CD4-positive, alpha-beta T cell treated with Interleukin-4 for 4 hours (primary cell): ENCODE data around the gene RRAS.
A peak's percentile ranks its signal among the peaks of the same experiment; 100 is the strongest.

Source experiments
- DNase-seq: peaks from one replicate; pipeline ENCODE4 v3.0.0-alpha.2; 2020

Gene RRAS

GRCh38 chr19:49676784-49677230 lies 36.9 kb upstream of the RRAS start:
- peak; percentile 100 for DNase-seq

GRCh38 chr19:49676136-49676783 lies 36.3 kb upstream of the RRAS start:
- no peak for DNase-seq

- peak; percentile 67 for DNase-seq
Measured at GRCh38 chr19:49672131-49672919, 32.4 kb upstream of the RRAS start.

- DNase-seq, result no peak
Measured at GRCh38 chr19:49669516-49669915, 29.6 kb upstream of the RRAS start.

GRCh38 chr19:49667473-49667872 lies 27.5 kb upstream of the RRAS start:
- no peak for DNase-seq

- DNase-seq, result no peak
Measured at GRCh38 chr19:49666120-49666444, 26.1 kb upstream of the RRAS start.

- DNase-seq, result peak; percentile 98
Measured at GRCh38 chr19:49665351-49666119, 25.6 kb upstream of the RRAS start, which contains the start of the genes BCL2L12 and IRF3. BCL2L12 (plus strand) TSS chr19:49665933; CDS start chr19:49666693, 760 bp downstream. IRF3 (minus strand) TSS chr19:49665857; CDS start chr19:49664838, 1,019 bp downstream.

- DNase-seq, result no peak
Measured at GRCh38 chr19:49665036-49665350, 25.1 kb upstream of the RRAS start.

- peak; percentile 84 for DNase-seq
Measured at GRCh38 chr19:49664171-49665035, 24.5 kb upstream of the RRAS start.

GRCh38 chr19:49663224-49663623 lies 23.3 kb upstream of the RRAS start:
- no peak for DNase-seq

- DNase-seq, result no peak
Measured at GRCh38 chr19:49662011-49662410, 22.1 kb upstream of the RRAS start.

- DNase-seq, result no peak
Measured at GRCh38 chr19:49660338-49660961, 20.5 kb upstream of the RRAS start.

GRCh38 chr19:49658566-49659442 lies 18.9 kb upstream of the RRAS start:
- no peak for DNase-seq

- no peak for DNase-seq
Measured at GRCh38 chr19:49658139-49658517, 18.2 kb upstream of the RRAS start.

- no peak for DNase-seq
Measured at GRCh38 chr19:49657493-49658138, 17.7 kb upstream of the RRAS start.

- DNase-seq, result no peak
Measured at GRCh38 chr19:49656456-49657109, 16.6 kb upstream of the RRAS start.

- DNase-seq, result no peak
Measured at GRCh38 chr19:49655570-49656455, 15.9 kb upstream of the RRAS start.

- DNase-seq, result no peak
Measured at GRCh38 chr19:49654581-49654980, 14.6 kb upstream of the RRAS start.

- DNase-seq, result no peak
Measured at GRCh38 chr19:49653466-49653806, 13.5 kb upstream of the RRAS start.
